ENCODE results near the gene NRCAM.

NRCAM gene

DNA sequence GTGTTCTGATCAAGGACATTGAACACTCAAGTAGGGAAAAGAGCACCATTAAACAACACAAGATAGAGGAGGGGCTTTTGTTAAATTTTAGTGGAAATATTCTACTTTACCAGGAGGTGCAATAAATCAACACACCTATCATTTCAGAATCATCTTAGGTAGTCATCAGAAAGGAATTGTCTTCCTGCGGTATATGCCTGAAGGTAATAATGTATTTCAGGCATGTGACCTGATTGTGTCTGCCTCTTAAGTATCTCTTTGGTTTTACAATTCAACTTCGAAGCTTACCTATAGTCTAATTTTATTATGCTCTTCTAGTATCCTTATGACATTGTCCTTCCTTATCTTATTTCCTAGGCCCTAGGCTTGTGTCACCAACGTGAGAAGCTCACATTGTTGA, 267.5 kb downstream of the NRCAM start:
- H3K4me3 ChIP-seq (ENCODE audit: low read length) = no peak overlapping the region
- TF ChIP-seq, protein P1, sequence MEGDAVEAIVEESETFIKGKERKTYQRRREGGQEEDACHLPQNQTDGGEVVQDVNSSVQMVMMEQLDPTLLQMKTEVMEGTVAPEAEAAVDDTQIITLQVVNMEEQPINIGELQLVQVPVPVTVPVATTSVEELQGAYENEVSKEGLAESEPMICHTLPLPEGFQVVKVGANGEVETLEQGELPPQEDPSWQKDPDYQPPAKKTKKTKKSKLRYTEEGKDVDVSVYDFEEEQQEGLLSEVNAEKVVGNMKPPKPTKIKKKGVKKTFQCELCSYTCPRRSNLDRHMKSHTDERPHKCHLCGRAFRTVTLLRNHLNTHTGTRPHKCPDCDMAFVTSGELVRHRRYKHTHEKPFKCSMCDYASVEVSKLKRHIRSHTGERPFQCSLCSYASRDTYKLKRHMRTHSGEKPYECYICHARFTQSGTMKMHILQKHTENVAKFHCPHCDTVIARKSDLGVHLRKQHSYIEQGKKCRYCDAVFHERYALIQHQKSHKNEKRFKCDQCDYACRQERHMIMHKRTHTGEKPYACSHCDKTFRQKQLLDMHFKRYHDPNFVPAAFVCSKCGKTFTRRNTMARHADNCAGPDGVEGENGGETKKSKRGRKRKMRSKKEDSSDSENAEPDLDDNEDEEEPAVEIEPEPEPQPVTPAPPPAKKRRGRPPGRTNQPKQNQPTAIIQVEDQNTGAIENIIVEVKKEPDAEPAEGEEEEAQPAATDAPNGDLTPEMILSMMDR (conservative IDR thresholded peaks at IDR 0.05; ENCODE audit: low read depth, low read length) = no peak
- DNase-seq (ENCODE audit: low read depth) = no peak

DNA sequence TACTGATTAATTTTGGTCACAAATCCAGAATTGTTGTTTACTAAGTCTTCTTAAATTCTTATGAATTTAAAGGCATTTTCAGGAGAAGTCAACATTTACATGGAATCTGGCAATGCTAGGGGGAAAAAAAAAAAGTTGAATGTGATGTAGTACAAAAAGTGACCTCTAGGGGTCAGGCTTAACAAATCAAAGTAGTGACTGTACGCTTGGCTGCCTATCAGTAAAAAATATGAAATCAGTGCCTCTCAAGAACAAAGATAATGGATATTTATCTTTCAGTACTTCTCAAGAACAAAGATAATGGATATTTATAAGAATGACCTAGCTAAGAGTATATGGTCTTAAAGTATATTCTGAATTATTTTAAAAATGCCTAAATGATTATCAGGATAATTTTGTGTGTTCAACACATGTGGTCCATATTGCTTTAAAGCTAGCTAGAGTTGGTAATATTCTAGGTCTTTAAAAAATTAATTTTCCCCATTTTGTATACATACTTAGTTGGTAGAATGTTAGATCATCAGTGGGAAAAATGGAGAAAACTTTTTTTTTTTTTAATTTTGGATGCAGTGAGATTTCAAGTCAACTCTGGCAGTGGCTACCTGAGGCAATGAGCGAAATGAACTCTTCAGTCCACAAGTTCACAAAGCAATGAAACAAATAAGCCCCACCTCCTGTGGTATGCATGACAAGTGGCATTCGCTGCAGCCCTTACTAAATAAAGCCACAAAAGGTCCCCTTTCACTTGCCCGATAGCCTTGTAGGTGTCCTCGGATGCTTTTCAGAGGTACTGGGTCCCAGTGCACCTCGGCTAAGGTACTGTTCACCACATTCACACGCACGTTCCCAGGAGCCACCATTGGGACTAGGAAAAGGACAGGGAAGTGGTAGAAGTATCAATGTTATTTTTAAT, 274.9 kb downstream of the NRCAM start:
- no peak overlapping the region for H3K4me3 ChIP-seq (ENCODE audit: low read length)
- no peak for DNase-seq (ENCODE audit: low read depth)
- TF ChIP-seq, protein P1 (conservative IDR thresholded peaks at IDR 0.05; ENCODE audit: low read depth, low read length) = peak; percentile 59

DNA sequence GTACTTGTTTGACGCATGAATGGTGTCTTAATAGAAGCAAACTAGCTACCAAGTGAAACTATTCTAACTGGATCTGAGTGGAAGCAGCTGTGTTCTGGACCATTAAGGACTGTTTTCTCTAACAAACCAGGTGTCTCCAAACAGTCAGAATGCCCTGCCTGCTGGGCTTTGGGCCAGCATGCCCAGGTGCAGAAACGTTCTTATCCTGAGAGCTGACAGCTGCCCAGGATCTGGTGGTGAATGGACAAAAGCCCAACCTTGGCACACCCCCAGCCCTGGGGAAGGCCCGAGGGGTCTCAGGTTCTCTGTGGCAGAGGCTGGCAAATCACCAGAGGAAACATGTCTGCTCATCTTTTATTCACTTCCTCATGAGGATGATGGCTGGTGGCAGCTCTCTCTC, 277.8 kb downstream of the NRCAM start:
- no peak overlapping the region for H3K4me3 ChIP-seq (ENCODE audit: low read length)
- no peak for DNase-seq (ENCODE audit: low read depth)
- TF ChIP-seq, protein P1 (conservative IDR thresholded peaks at IDR 0.05; ENCODE audit: low read depth, low read length) = no peak

DNA sequence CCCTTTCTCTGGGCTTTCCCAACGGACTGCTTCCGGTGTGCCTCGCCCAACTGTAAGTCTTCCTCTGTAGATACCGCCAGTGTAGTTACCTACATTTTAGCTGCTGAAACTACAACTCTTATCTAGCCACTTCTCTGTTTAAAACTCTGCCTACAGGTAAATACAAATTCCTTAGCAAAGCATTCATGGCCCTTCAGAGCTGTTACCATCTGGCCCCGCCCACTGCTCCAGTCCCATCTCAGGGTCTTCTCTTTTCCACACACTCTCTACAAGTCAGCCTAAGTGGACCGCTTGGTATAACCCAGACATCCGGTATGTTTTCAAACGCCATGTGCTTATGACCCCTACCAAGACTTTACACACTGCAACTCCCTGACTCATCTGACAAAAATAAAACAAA, 285.1 kb downstream of the NRCAM start:
- TF ChIP-seq, protein P1 (conservative IDR thresholded peaks at IDR 0.05; ENCODE audit: low read depth, low read length) = no peak
- DNase-seq (ENCODE audit: low read depth) = no peak
- no peak overlapping the region for H3K4me3 ChIP-seq (ENCODE audit: low read length)

DNA sequence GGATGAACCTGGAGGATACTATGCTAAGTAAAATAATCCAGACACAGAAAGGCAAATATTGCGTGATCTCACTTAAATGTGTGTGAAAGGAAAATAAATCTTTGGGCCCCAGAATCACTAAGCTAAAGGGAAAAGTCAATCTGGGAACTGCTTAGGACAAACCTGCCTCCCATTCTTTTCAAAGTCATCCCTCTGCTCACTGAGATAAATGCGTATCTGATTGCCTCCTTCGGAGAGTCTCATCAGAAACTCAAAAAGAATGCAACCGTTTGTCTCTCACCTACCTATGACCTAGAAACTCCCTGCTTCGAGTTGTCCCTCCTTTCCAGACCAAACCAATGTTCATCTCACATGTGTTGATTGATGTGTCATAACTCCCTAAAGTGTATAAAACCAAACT, 286.0 kb downstream of the NRCAM start:
- DNase-seq (ENCODE audit: low read depth) = no peak
- H3K4me3 ChIP-seq (ENCODE audit: low read length) = no peak overlapping the region
- TF ChIP-seq, protein P1 (conservative IDR thresholded peaks at IDR 0.05; ENCODE audit: low read depth, low read length) = no peak

DNA sequence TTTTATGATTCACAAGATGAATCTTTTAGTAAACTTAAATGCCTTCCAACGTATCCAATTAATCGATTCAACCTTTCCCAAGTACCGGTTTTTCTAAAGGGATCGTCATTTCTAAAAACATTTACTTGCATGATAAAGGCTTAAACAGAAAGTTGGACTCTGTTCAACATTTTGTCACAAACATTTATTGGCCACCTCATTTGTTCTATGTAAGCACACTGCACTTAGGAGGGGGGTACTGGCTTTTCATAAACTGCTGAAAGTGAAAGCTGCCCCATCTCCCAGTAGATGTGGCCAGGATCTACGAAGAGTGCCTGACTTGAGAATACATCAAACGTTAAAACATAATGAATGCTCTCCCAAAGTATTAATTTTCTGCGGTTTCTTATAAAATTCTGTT, 288.8 kb downstream of the NRCAM start:
- TF ChIP-seq, protein P1 (conservative IDR thresholded peaks at IDR 0.05; ENCODE audit: low read depth, low read length) = no peak
- no peak for DNase-seq (ENCODE audit: low read depth)
- no peak overlapping the region for H3K4me3 ChIP-seq (ENCODE audit: low read length)

DNA sequence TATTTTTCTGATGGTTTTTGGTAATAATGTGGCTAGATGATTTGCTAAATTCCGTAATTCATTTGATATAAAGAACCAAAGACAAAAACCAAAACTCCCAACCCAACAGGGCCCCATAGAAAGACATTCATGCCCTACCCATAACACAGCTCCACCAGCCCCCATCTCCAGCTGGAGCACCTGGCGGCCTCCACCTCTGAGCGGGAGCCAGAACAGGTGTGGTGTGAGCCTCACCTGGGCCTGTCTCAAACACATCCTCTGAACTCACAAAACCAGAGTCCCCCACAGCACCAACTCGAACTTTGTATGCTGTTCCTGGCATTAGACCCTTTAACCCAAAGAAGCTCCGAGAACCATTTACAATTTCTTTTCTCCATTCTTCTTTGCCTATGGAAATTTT, 289.5 kb downstream of the NRCAM start:
- no peak overlapping the region for H3K4me3 ChIP-seq (ENCODE audit: low read length)
- no peak for DNase-seq (ENCODE audit: low read depth)
- TF ChIP-seq, protein P1 (conservative IDR thresholded peaks at IDR 0.05; ENCODE audit: low read depth, low read length) = no peak

All from retinal pigment epithelial cell (primary cell).